ENCODE data around the gene CAMK2G. TPM values are rescaled to one million over a fixed set of nuclear protein-coding genes. Genes with fewer than 3 reads are reported as not detected.

Gene CAMK2G
- total RNA-seq, 2 experiments from 2014 or later, result 29.1 to 34.8 TPM

- H3K4me1 ChIP-seq (ENCODE audit: insufficient read depth, low read length, poor library complexity, severe bottlenecking), result peaks cover 48% of the 10 kb centered on the region
- H3K36me3 ChIP-seq (ENCODE audit: insufficient read depth, low read length), result peaks cover 42% of the 10 kb centered on the region
- CTCF ChIA-PET (ENCODE audit: unreplicated experiment), result no interaction called here
- no peak overlapping the region for H3K27ac ChIP-seq (ENCODE audit: low read depth, low read length, poor library complexity, severe bottlenecking)
- H3K4me2 ChIP-seq (ENCODE audit: low read length), result no peak overlapping the region
- H4K20me1 ChIP-seq (ENCODE audit: insufficient read depth, low read length), result no peaks in the 10 kb centered on the region
- no peaks in the 10 kb centered on the region for H3K9me3 ChIP-seq (ENCODE audit: low read length)
- H3K9me2 ChIP-seq (ENCODE audit: insufficient read depth, low read length), result no peaks in the 10 kb centered on the region
- no peaks in the 10 kb centered on the region; the same call in 1 of the 2 replicates for H3K79me2 ChIP-seq (ENCODE audit: insufficient read depth, low read depth, low read length)
- POLR2A ChIA-PET, result no interaction called here
- TF ChIP-seq EZH2phosphoT487 (IDR thresholded peaks at IDR 0.05; ENCODE audit: borderline replicate concordance, low read depth, low read length) (no peak), CTCF (conservative IDR thresholded peaks at IDR 0.05; ENCODE audit: low read length) (no peak)
- intact Hi-C loops (cut with micrococcal nuclease; ENCODE audit: unreplicated experiment), result no loop called here
- no TSS peak for BruUV-seq (replicated peaks)
- no peak for DNase-seq (ENCODE audit: low spot score)
- no peak overlapping the region for H3K4me3 ChIP-seq (ENCODE audit: low read depth, low read length, poor library complexity, severe bottlenecking)
- no peak overlapping the region for H2AFZ ChIP-seq (ENCODE audit: low read length)
Observed at GRCh38 chr10:73867871-73868631, 6.3 kb downstream of the CAMK2G start.

- intact Hi-C loops (cut with micrococcal nuclease; ENCODE audit: unreplicated experiment), result no loop called here
Observed at GRCh38 chr10:73867126-73867807, 7.1 kb downstream of the CAMK2G start.

More at GRCh38 chr10:73867126-73867807, 7.1 kb downstream of the CAMK2G start:
- CTCF ChIA-PET (ENCODE audit: unreplicated experiment), result no interaction called here
- H3K9me3 ChIP-seq (ENCODE audit: low read length), result no peaks in the 10 kb centered on the region
- BruUV-seq (replicated peaks), result no TSS peak
- DNase-seq (ENCODE audit: low spot score), result no peak
- no peaks in the 10 kb centered on the region for H3K9me2 ChIP-seq (ENCODE audit: insufficient read depth, low read length)
- peak overlapping the region; percentile 89 for H3K27ac ChIP-seq (ENCODE audit: low read depth, low read length, poor library complexity, severe bottlenecking)
- POLR2A ChIA-PET, result no interaction called here
- no peak overlapping the region for H3K4me2 ChIP-seq (ENCODE audit: low read length)
- no peaks in the 10 kb centered on the region; the same call in 1 of the 2 replicates for H3K79me2 ChIP-seq (ENCODE audit: insufficient read depth, low read depth, low read length)
- H3K4me3 ChIP-seq (ENCODE audit: low read depth, low read length, poor library complexity, severe bottlenecking), result no peak overlapping the region
- no peaks in the 10 kb centered on the region for H4K20me1 ChIP-seq (ENCODE audit: insufficient read depth, low read length)
- peaks cover 46% of the 10 kb centered on the region for H3K36me3 ChIP-seq (ENCODE audit: insufficient read depth, low read length)
- H2AFZ ChIP-seq (ENCODE audit: low read length), result no peak overlapping the region
- peaks cover 40% of the 10 kb centered on the region for H3K4me1 ChIP-seq (ENCODE audit: insufficient read depth, low read length, poor library complexity, severe bottlenecking)
- TF ChIP-seq CTCF (conservative IDR thresholded peaks at IDR 0.05; ENCODE audit: low read length) (no peak), EZH2phosphoT487 (IDR thresholded peaks at IDR 0.05; ENCODE audit: borderline replicate concordance, low read depth, low read length) (no peak)
